NCI-H1694 (cell line): ENCODE data around the gene HIGD1A.
"Not testable (repeated sequence)": the region's sequence is repeated elsewhere in the genome, so short reads cannot be mapped to it uniquely, and the experiment has no call there.

Source experiments
- DNase-seq: peaks from one replicate; lab custom pipeline; 2025; lab: John Stamatoyannopoulos, UW

HIGD1A gene

DNA sequence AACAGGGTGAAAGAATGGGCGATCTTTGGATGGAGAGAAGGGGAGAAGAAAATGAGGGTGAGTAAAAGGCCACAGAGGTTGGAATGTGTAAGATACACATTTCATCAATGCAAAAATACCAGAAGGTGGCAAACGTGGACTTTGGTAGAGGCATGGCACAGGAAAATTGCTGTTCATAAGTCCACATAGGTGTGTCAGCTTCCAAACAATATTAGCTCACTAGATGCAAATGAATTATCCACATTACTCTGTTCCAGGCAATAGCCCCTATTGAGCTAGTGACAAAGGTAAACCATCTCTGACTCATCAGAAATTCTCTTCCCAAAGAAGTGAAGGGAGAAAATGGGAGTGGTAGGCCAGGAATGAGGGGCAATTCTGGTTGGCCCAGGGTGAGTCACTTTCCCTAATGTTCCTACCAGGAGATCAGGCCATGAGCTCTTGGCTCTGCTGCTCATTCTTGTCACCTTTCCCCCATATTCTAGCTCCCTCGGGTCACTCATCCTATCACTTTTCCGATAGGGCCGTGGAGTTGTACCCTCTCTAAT lies 24.9 kb upstream of the HIGD1A start:
- DNase-seq = no peak

DNA sequence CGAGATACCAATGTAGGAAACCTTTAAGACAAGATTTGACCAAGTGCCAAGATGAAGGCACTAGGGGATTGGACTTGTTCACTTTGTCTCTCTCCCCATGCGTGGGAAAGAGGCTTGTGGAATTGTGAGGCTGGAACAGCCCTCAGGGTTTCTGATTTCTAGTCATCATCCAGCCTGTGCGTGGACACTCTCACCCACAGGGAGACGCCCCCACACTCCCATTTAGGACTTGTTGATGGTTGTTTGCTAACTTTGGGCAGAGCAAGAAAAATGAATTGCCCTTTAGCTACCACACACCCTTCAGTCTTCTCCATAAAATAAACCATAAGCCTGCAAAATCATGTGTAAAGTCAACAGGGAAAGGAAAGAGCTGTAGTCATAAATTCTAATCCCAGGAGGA lies 23.4 kb upstream of the HIGD1A start:
- DNase-seq = no peak

DNA sequence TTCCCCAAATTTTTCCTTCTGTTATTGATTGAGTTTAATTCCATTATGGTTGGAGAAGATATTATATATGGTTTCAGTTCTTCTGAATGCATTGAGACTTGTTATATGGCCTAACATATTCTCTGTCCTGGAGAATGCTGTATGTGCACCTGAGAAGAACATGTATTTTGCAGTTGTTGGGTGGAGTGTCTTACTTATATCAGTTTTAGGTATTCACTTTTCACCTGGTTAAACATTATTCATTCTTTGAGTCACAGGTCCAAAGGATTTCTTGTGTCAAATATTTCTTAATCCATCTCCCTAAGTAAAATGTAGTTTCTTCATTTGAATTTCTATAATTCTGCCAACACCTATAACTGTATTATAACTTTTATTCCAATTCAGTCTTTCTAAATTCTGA lies 22.7 kb upstream of the HIGD1A start:
- DNase-seq = no peak

DNA sequence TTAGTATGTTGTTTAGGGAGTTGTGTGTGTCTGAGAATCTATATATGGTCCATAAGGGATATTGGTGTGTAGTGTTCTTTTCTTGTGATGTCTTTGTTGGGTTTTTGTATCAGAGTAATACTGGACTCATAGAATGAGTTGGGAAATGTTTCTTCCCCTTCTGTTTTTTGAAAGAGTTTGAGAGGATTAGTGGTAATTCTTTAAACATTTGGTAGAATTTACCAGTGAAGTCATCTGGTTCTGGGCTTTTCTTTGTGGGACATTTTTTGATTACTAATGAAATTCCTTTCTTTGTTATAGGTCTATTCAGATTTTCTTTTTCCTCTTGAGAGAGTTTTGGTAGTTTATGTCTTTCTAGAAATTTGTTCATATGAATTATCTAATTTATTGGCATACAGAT lies 21.9 kb upstream of the HIGD1A start:
- DNase-seq = no peak

DNA sequence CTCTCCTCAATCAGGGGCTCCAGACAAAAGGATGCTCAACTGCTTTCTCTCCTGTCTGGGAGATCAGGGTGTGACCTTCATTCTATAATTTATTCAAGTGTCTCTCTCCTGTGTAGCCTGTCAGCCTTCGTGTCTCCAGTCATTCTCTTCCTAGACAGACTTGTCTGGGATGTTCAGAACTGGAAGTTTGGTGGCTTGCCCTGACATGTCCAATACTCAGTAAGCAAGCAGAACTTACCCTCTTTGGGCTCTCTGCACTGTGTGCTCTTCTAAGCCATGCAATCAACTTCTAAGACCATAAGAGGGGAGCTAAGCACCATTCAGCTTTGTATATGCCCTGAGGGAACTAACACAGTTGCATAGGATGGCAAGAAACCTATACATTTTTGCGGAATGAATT lies 19.1 kb upstream of the HIGD1A start:
- DNase-seq = no peak

DNA sequence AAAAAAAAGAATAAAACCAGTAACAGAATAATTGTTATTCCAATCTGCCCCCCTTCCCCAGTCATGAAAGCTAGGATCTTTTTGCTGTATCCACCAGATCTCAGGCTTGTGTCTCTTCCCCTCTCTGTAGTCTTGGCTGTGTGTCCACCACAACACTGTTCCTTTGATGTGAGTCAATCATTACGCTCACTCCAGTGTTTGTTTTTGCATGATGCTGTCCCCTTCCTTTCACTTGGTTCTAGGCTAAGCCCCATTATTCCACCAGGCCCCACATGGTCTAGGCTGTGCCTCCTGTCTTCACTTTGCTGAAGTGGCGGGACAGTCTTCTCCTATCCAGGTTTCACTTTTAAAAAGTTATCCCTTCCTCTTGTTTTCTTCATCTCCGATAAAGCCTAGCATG lies 18.5 kb upstream of the HIGD1A start:
- no peak for DNase-seq

DNA sequence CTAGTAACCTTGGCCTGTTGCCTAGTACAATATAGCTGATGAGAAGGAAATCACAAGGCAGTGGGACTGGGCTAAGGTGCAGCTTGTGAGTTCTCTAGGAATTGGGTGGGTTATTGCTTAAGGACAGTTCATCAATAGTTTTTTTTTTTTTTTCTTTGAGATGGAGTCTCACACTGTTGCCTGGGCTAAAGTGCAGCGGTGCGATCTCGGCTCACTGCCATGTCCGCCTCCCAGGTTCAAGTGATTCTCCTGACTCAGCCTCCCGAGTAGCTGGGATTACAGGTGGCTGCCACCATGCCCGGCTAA lies 16.4 kb upstream of the HIGD1A start:
- no peak for DNase-seq

DNA sequence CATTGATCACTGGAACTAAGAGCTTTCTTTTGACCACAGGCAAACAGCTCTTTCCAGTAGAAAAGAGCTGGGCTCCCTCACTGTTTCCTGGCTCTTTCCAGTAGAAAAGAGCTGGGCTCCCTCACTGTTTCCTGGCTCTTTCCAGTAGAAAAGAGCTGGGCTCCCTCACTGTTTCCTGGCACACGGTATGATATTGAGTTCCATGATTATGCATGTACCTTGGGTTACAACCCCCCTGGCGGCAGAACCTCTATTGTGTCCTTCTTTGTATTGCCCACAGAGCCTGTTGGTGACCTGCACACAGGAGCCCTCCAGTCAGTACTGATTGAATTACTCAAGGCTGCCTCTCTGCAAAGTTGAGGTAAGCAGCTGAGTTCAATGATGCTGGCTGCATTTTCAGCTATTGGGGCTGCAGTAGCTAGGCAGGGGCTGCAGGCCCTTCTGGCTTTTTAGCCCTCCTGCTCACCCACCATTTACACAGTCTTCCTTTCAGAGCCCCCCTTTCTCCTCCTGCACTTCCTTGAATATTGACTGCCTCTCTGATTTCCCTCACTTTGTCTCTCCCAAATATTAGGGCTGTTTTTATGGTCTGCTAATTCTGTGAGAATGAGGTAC lies 15.2 kb upstream of the HIGD1A start:
- no peak for DNase-seq

DNA sequence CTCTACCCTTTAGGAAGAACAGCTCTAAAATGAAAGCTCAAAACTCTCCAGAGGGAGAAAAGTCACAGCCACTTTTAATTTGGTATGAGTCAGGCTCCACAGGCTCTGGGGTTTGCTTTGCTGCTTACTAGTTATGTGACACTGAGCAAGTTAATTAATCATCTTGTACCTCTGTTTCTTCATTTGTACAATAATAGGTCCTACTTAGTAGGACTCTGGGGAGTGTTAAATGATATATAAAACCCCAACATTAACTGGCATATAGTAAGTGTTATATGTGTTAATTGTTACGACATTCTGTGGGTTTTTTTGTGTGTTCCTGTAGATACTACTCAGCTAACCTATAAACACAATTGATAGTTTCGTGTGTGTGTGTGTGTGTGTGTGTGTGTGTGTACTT lies 11.5 kb upstream of the HIGD1A start:
- DNase-seq = no peak

DNA sequence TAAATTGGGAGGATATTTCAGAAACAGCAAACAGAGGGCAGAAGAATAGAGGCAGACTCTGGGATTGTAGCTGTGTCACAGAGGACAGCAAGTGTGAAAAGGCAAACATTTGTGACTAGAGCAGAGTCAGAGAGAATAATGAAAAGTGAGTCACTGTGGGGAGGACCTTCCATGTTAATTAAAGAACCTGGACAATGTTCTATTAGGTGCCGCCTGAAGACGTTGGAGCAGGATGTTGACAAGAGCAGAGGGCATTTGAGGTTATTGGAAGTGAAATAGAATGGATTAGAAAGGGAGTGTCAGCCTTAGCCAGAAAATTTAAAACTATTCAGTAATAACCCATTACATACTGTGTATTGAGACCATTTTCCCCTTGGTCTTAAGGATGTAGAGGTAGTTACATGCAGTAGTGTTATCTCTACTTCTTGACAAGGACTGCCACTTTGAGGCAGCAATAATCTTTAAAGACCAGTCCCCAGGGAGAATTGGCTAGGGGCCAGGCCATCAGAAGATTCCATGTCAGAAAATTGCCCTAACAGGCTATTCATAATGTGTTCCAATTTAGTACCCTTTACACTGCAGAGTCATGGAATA lies 10.7 kb upstream of the HIGD1A start:
- no peak for DNase-seq

DNA sequence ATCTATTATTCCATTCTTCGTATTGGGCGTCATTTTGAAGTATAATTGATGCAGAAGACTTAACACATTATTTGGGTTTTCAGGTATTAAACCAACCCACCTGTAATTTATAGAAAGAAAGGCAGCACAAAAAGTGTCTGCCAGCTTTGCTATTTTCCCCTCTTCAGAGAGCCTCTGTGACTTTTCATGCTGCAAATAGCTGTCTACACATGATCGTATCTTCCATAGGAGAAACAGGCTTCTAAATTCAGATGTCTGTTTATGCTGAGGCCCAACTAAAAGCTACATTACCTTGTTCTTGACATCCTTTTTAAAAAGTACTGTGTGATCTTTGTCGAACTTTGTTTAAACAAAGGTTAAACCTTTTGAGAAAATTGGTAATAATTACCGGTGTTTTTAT lies 10.0 kb upstream of the HIGD1A start:
- DNase-seq = no peak

DNA sequence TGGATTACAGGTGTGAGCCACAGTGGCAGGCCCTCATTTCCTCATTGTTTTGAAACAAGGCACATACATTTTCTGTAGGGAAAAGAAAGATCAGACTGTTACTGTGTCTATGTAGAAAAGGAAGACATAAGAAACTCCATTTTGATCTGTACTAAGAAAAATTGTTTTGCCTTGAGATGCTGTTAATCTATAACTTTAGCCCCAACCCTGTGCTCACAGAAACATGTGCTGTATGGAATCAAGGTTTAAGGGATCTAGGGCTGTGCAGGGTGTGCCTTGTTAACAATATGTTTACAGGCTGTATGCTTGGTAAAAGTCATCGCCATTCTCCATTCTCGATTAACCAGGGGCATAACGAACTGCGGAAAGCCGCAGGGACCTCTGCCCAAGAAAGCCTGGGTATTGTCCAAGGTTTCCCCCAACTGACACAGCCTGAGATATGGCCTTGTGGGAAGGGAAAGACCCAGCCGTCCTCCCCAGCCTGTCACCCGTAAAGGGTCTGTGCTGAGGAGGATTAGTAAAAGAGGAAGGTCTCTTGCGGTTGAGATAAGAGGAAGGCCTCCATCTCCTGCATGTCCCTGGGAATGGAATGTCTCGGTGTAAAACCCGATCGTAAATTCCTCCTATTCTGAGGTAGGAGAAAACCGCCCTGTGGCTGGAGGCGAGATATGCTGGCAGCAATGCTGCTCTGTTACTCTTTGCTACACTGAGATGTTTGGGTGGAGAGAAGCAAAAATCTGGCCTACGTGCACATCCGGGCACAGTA lies 7.0 kb upstream of the HIGD1A start:
- DNase-seq = not testable (repeated sequence)

DNA sequence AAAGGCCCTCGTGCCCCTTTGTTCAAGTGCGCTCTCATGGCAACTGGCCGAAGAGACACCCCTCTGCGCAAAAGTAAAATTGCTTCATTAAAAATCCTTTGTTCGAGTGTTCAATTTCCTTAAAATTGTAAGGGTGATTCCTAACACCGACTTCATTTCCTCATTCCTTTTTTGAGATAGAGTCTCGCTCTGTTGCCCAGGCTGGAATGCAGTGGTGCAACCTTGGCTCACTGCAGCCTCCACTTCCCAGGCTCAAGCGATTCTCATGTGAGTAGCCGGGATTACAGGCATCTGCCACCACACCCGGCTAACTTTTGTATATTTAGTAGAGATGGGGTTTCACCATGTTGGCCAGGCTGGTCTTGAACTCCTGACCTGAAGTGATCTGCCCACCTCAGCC lies 6.4 kb upstream of the HIGD1A start:
- not testable (repeated sequence) for DNase-seq

DNA sequence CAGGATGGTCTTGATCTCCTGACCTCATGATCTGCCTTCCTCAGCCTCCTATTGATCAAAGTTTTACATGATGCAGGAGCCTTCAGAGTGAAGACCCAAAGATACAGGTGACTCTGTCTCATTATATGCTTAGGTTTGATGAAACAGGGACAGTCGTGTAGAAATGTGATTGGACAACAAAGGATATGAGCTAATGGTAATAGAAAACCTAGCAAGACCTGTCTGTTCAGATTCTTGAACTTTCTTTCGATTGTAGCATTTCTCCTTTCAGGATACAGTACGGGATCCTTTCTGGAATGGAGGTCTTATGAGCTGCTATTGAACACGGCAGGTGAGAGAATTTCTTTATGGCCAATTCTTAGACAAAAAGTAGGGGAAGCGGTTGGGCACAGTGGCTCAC lies 4.9 kb upstream of the HIGD1A start, which contains the start of gene ACKR2:
Gene ACKR2 (plus strand): TSS at position 244 of the 400 bp plus-strand sequence. CDS start 55,058 bp downstream, outside the sequence.
- no peak for DNase-seq

DNA sequence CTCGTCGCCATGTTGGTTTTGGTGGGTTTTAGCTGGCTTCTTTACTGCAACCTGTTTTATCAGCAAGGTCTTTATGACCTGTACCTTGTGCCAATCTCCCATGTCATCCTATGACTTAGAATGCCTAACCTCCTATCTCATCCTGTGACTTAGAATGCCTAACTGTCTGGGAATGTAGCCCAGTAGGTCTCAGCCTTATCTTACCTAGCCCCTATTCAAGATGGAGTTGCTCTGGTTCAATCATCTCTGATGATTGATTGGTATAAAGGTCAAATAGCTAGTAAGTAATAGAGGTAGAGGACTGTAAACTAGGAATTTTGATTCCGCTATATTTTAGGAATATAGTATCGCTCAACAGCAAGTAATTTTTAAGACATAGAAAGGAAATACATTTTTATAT lies 3.6 kb upstream of the HIGD1A start:
- DNase-seq = no peak

DNA sequence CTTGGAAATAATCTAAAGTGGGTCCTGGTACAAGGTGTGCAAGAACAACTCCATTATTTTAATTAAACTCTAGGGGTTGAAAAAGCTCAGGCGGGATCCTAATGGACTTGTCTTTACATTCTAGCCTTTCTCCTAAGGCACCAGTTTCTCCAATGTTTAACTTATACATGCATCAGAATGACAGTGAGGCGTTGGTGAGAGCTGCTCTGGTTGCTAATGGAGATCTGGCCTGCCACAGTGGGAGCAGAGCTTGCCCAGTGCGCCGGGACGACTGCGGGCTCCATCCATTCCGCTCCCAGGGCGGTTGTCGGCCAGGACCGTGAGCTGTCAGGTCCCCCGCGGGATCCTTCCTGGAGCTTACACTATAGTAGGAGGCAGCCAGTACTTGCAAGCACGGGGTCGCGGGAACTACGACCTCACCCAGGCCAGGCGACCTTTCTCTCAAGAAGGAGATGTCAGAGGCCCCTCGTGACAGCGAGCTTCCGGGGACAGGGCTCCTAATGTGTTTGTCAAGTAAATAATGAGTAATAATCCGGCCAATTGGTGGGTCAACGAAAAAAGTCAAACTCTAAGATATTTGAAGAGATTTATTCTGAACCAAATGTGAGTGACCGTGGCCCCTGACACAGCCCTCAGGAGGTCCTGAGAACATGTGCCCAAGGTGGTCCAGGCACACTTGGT lies 991 bp upstream of the HIGD1A start:
- no peak for DNase-seq

DNA sequence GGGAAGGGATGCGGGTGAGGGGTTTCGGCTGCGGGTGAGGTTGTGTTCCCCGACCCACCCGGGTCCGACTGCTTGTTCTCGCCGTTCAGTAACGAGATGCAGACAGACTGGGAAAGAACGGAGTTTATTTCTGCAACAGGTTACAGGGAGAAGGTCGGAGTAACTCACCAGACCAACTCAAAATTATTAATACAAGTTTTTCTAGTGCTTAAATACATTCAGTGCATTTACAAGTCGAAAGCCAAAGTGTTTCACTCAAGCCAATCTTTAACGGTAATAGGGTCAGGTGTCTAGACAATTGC lies 492 bp upstream of the HIGD1A start:
- DNase-seq = no peak

DNA sequence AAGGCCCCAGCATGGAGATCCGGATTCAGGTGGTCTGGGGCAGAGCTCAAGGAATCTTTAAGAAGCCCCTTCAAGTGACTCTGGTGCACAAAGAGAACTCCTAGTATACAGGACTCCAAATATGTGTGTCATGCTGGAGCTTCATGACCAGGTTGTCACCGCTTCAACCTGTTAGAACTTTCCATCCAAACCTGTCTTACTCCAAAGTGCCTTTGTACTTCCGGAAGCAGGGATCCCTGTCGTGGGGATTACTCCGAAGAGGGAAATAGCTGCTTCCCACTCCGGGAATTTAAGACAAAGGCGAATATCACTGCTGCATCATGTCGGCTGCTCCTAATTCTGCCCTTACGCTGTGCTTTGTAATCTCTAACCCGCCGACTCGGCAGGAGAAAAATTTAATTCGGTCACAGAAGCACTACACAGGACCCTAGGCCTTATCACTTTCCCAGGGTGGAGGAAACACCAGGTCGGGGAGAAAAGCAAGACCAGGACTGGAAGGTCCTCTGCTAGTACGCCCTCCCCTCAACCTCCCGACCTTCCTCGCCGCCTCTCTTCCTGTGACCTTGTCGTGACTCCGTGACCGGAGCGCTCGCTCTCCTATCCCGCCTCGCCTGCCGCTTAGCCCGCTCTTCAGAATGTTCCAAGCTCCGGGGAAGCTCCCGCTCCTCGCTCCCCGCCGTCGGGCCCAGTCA lies 730 bp downstream of the HIGD1A start:
- DNase-seq = no peak

DNA sequence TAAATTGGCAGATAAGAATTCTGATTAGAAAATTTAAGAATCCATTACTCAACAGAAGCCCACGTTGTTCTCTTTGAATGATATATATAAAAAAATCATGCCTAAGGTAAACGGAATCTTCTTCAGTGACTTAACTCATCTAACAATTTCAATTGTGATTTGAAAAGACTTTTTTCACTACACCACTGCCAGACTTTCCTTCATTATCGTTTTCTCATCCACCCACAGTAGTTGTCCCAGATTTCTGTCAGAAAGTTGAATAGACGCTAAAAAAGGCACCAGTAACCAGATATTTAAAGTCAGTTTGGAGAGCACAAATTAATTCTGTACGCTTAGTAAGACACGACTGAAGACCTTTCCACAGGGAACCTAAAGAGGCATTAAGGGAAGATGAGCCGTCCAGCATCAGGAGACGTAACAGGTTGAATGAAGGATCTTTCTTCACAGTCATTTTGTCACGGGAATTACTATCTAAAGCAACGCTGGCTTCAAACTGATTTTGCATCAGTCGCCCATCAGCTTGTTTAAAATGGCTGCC lies 1.3 kb downstream of the HIGD1A start:
- no peak for DNase-seq

DNA sequence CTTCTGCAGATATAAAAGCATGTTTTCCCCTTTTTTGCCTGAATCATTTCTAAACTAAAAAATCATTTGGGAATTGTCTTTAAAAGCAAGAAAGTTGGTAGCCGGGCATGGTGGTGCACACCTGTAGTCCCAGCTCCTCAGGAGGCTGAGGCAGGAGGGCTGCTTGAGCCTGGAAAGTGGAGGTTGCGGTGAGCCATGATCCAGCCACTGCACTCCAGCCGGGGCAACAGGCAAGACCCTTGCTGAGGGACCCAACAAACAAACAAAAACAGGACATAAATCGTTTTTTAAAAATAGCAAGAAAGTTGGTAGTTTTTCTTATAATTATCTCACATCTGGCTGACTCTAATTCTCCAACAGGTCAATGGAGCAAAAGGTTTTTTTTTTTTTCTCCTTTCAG lies 2.5 kb downstream of the HIGD1A start:
- DNase-seq = no peak

DNA sequence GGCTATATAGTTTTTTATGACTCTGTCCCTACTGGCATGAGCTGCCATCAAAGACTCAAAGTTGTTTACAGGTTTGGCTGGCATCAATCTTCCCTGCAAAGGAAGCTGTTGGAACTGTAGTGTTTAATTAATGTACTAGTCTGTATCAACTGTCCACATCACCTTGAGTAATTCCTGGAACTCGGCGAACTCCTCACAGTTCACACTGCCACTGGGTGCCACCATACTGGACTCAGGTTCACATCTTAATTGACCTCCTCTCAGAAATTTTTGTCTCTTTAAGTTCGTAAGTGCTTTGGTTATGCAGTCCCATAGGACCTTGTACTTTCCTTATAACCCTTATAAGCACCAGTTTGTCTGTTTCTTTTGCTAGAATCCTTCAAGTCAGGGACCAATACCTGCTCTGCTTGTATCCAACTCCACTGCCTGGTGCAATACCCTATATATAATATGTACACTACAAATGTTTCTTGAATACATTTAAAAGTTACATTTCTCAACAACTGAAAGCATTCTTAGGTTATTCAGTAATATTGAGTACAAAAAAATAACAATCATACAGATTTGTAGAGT lies 3.2 kb downstream of the HIGD1A start:
- no peak for DNase-seq

DNA sequence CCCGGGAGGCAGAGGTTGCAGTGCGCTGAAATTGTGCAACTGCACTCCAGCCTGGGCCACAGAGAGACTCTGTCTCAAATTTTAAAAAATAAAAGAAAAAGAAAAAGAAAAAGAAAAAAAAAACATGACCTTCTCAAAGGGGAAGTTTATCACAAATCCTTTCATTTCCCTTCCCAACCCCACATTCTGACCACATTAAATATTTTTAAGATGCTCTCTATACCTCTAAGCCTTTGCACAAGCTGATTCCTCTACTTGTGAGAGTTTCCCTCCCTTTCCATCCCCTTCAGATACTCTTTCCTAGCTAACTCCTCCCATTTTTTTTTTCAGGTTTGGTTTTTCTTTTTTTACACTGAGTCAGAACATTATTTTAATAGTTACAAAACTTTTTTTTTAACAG lies 4.0 kb downstream of the HIGD1A start:
- DNase-seq = no peak
